H1 (cell line): ENCODE measurements around the gene LEMD2. TPM values are rescaled to one million over a fixed set of nuclear protein-coding genes. Genes with fewer than 3 reads are reported as not detected.

Experiments
- NANOG ChIP-seq: IDR thresholded peaks from 2 replicates; pipeline ENCODE4 v1.6.1; 2011; ENCODE audit warnings: low read length, low read depth, mild to moderate bottlenecking, inconsistent platforms; ENCODE audit not compliant: insufficient read depth, poor library complexity, severe bottlenecking
- RAD21 ChIP-seq, 2 experiments: IDR thresholded peaks in 1 of 2; conservative IDR thresholded peaks in 1 of 2; 2 replicates each; pipeline ENCODE4 v1.6.1; 2011; ENCODE audit warnings: low read depth in 2 of 2, low read length in 2 of 2, improper control_type of control experiment in 1 of 2, inconsistent platforms in 1 of 2, mild to moderate bottlenecking in 1 of 2, moderate library complexity in 1 of 2
- polyA plus RNA-seq, 7 experiments: library from polyadenylated mRNA; depleted of rRNA in 3 of 7; stranded (reverse) in 5 of 7; unstranded in 2 of 7; fragments of >200 nt in 5 of 7; fragments of 200-250 nt in 2 of 7; gene quantifications; 1 replicate in 5 of 7; 2 replicates in 1 of 7; 4 replicates in 1 of 7; pipeline versions ENCODE4 v1.2.1 to v1.2.3, GENCODE V29; 2011 to 2013; ENCODE audit warnings: missing spikeins in 2 of 7, mixed read lengths in 2 of 7
- total RNA-seq: library from RNA; stranded (reverse); fragmentation: NEBNext Ultra II Directional; extraction: Animal tissue kit (Norgen Biotek cat#: 25700); gene quantifications from 2 replicates; pipeline ENCODE4 v1.2.1, GENCODE V29; 2021
- TF ChIP-seq, protein P1 (sequence below), 3 experiments: IDR thresholded peaks; 1 replicate in 2 of 3; 2 replicates in 1 of 3; pipeline versions ENCODE4 v1.5.1 to v1.6.1; 2011; ENCODE audit warnings: low read length in 3 of 3, mild to moderate bottlenecking in 3 of 3, inconsistent platforms in 2 of 3, low read depth in 1 of 3, moderate library complexity in 1 of 3; ENCODE audit not compliant: insufficient read depth in 1 of 3; ENCODE audit errors: control extremely low read depth in 1 of 3

The LEMD2 gene
- total and polyA plus RNA-seq, 2 of the 8 experiments (the other 6 are each of a cell fraction or from before 2014, with no cell fraction given), result 32.7 to 57.3 TPM

DNA sequence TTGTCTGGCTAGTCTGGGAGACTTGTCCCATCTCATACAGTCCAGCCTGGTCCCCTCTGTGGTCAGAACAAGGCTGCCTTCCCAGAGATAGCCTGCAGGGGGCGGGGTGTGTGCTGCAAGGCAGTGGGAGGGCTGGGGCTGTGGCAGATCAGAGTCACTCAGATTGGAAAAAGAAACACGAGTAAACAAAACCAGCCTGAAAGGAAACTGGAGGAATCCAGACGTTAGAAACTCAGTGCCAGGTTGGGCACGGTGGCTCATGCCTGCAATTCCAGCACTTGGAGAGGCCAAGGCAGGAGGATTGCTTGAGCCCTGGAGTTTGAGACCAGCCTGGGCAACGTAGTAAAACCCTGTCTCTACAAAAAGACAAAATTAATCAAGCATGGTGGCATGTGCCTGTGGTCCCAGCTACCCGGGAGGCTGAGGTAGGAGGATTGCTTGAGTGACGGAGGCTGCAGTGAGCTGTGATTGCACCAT, 20.2 kb downstream of the LEMD2 start (continued):
- TF ChIP-seq RAD21 (IDR thresholded peaks at IDR 0.05 in 1 of 2, conservative IDR thresholded peaks at IDR 0.05 in 1 of 2; ENCODE audit: low read depth in 2 of 2, low read length in 2 of 2), result peak; percentile 60 to 70
- TF ChIP-seq, protein P1, sequence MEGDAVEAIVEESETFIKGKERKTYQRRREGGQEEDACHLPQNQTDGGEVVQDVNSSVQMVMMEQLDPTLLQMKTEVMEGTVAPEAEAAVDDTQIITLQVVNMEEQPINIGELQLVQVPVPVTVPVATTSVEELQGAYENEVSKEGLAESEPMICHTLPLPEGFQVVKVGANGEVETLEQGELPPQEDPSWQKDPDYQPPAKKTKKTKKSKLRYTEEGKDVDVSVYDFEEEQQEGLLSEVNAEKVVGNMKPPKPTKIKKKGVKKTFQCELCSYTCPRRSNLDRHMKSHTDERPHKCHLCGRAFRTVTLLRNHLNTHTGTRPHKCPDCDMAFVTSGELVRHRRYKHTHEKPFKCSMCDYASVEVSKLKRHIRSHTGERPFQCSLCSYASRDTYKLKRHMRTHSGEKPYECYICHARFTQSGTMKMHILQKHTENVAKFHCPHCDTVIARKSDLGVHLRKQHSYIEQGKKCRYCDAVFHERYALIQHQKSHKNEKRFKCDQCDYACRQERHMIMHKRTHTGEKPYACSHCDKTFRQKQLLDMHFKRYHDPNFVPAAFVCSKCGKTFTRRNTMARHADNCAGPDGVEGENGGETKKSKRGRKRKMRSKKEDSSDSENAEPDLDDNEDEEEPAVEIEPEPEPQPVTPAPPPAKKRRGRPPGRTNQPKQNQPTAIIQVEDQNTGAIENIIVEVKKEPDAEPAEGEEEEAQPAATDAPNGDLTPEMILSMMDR (IDR thresholded peaks at IDR 0.05; ENCODE audit: control extremely low read depth in 1 of 3, insufficient read depth in 1 of 3, low read depth in 1 of 3, low read length in 3 of 3), result peak in 2 of 3 experiments; percentile 83 to 84; a peak in 3 of 4 replicates
- no peak for TF ChIP-seq NANOG
